ENCODE measurements around the gene PPP2R5B.
A peak's percentile ranks its signal among the peaks of the same experiment; 100 is the strongest.

The PPP2R5B gene

DNA sequence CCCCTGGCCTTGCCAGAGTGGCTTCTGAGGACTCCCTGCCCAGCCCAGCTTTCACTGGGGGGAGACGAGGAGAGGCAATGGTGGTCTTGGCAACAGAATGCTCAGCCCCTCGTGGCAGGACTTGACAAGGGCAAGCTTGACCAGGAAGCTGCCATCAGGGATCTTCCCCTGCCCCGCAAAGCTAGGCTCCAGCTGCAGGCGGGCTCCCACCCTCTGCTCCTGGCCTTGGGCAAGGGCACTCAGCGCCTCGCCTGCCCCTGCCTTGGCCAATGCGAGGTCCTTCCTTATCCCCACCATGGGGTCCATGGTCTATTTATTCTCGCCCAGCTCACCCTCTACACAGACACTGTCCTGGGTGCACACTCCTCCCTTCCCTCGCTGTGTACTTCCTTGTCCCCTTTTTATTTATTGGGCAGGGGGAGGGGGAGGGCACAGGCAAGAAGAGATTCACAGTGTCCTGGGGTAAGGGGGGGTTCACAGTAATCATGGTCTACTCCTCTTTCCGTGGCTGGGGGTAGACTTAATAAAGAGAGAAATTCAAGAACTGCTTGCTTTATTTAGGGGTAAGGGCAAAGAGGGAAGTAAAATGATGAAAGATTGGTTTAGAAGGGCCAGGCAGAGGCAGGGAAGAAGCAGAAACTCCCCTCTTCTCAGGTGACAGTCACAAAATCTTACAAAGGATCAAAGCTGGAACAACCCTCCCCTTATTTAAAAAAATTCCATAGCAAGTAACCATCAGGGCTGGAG, 9.6 kb downstream of the PPP2R5B start:
- no peak overlapping the region for H3K4me3 ChIP-seq (ENCODE audit: low read length)
- DNase-seq (ENCODE audit: low read depth), result no peak
- TF ChIP-seq, protein P1, sequence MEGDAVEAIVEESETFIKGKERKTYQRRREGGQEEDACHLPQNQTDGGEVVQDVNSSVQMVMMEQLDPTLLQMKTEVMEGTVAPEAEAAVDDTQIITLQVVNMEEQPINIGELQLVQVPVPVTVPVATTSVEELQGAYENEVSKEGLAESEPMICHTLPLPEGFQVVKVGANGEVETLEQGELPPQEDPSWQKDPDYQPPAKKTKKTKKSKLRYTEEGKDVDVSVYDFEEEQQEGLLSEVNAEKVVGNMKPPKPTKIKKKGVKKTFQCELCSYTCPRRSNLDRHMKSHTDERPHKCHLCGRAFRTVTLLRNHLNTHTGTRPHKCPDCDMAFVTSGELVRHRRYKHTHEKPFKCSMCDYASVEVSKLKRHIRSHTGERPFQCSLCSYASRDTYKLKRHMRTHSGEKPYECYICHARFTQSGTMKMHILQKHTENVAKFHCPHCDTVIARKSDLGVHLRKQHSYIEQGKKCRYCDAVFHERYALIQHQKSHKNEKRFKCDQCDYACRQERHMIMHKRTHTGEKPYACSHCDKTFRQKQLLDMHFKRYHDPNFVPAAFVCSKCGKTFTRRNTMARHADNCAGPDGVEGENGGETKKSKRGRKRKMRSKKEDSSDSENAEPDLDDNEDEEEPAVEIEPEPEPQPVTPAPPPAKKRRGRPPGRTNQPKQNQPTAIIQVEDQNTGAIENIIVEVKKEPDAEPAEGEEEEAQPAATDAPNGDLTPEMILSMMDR (IDR thresholded peaks at IDR 0.05; ENCODE audit: insufficient read depth, low read depth, low read length, missing control alignments), result no peak

- TF ChIP-seq, protein P1 (IDR thresholded peaks at IDR 0.05; ENCODE audit: insufficient read depth, low read depth, low read length, missing control alignments), result no peak
- DNase-seq (ENCODE audit: low read depth), result no peak
- no peak overlapping the region for H3K4me3 ChIP-seq (ENCODE audit: low read length)
These were observed 10.3 kb downstream of the PPP2R5B start for GRCh38 chr11:64934682-64935358.

- DNase-seq (ENCODE audit: low read depth), result peak; percentile 45
- H3K4me3 ChIP-seq (ENCODE audit: low read length), result no peak within 1 kb of the TSS
These were observed 11.0 kb downstream of the PPP2R5B start, which contains the start of gene GPHA2 for GRCh38 chr11:64935359-64936081. Gene GPHA2, minus strand, starts transcription at chr11:64935893. Its CDS starts 433 bp downstream, at chr11:64935460.

DNA sequence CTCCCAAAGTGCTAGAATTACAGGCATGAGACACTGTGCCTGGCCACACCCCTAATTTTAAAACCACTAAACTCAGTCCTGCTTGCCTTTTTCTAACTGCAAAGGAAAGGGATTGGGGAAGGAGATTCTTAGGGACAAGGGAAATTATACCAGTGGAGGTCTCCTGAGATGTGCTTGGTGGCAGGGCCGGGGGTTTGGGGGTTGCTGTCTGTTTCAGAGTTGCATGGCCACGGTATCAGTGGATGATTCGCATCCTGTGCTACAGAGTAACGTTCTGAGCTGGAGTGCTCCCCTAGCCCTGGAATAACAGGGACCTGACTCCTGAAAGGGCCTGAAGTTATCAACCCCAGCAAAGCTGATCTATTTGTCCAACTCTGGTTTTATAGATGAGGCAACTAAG, 12.1 kb downstream of the PPP2R5B start:
- DNase-seq (ENCODE audit: low read depth), result no peak
- TF ChIP-seq, protein P1 (IDR thresholded peaks at IDR 0.05; ENCODE audit: insufficient read depth, low read depth, low read length, missing control alignments), result no peak
- no peak overlapping the region for H3K4me3 ChIP-seq (ENCODE audit: low read length)

More at GRCh38 chr11:64935359-64936081, 11.0 kb downstream of the PPP2R5B start, which contains the start of gene GPHA2:
- TF ChIP-seq, protein P1 (IDR thresholded peaks at IDR 0.05; ENCODE audit: insufficient read depth, low read depth, low read length, missing control alignments), result no peak

DNA sequence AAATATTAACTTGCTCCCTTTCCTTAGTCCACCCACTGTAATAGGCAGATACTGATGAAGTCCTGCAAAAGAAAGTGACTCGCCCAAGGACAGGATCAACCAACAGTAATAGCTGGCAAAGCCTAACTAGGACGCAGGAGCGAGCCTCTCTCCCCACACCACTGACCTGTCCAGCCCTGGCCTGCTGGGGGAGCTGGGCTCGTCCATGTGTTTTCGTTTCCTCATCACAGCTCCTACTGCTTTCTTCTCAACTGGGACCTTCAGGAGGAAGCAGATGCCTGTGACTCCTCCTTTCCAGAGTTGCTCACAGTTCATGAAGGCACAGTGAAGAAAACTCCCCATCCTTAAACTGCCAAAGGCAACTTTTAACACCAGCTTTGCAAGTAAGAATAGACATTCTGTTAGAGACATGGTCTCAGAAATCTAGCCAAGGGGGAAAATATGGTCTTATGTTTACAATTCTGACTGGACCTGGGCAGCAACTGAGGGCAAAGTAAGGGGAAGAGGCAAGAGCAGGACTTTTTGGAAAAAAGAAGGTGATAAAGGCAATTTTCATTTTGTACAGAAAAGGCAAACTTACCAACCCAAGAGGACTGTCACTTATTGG, 22.8 kb downstream of the PPP2R5B start:
- no peak for DNase-seq (ENCODE audit: low read depth)
- TF ChIP-seq, protein P1 (IDR thresholded peaks at IDR 0.05; ENCODE audit: insufficient read depth, low read depth, low read length, missing control alignments), result no peak
- H3K4me3 ChIP-seq (ENCODE audit: low read length), result no peak overlapping the region

- no peak for DNase-seq (ENCODE audit: low read depth)
- TF ChIP-seq, protein P1 (IDR thresholded peaks at IDR 0.05; ENCODE audit: insufficient read depth, low read depth, low read length, missing control alignments), result no peak
- no peak overlapping the region for H3K4me3 ChIP-seq (ENCODE audit: low read length)
These were observed 27.0 kb downstream of the PPP2R5B start for GRCh38 chr11:64951529-64951928.

All from epithelial cell of esophagus (primary cell).